SK-MEL-5 (cell line): Measurements from ENCODE around the gene ATXN7. TPM values are rescaled to one million over a fixed set of nuclear protein-coding genes. Genes with fewer than 3 reads are reported as not detected.

Experiments
- DNase-seq: peaks from one replicate; pipeline ENCODE4 v3.0.0-alpha.2; 2016; ENCODE audit warnings: low read depth, low spot score
- in situ Hi-C: cut with HindIII; loops from 2 replicates; pipeline ENCODE4 v1.10.0; 2016; ENCODE audit warnings: low sequenced_read_pairs, high pct_unique_total_duplicates, low pct_unique_long_range_greater_than_20kb
- small RNA-seq, 2 experiments: library from RNA; depleted of rRNA; stranded (forward); fragments of <200 nt; gene quantifications; one replicate each; pipeline ENCODE3, GENCODE V24; 2014
- total RNA-seq: library from RNA; depleted of rRNA; stranded (reverse); fragments of >200 nt; shearing (Covaris generic); gene quantifications from 2 replicates; pipeline ENCODE4 v1.2.3, GENCODE V29; 2014; rRNA removed

ATXN7 gene
- total RNA-seq, 1 experiment from 2014 or later = 5.8 TPM

GRCh38 chr3:64039981-64040733 lies 176.5 kb downstream of the ATXN7 start:
- no peak for DNase-seq
- in situ Hi-C loops = loop anchor here (25.0 kb wide), 1 partner anchor 147 kb away; no protein-coding TSS in a partner anchor

- in situ Hi-C loops = loop anchor here (25.0 kb wide), 1 partner anchor 144 kb away; no protein-coding TSS in a partner anchor
- no peak for DNase-seq
Observed at GRCh38 chr3:64042952-64043351, 179.3 kb downstream of the ATXN7 start.

- DNase-seq = no peak
- in situ Hi-C loops = loop anchor here (25.0 kb wide), 1 partner anchor 141 kb away; no protein-coding TSS in a partner anchor
Observed at GRCh38 chr3:64046592-64046991, 182.9 kb downstream of the ATXN7 start.

- in situ Hi-C loops = loop anchor here (25.0 kb wide), 1 partner anchor 140 kb away; no protein-coding TSS in a partner anchor
- DNase-seq = no peak
Observed at GRCh38 chr3:64046996-64047594, 183.4 kb downstream of the ATXN7 start.

- no peak for DNase-seq
- in situ Hi-C loops = loop anchor here (25.0 kb wide), 1 partner anchor 140 kb away; no protein-coding TSS in a partner anchor
Observed at GRCh38 chr3:64047787-64048186, 184.1 kb downstream of the ATXN7 start.

- in situ Hi-C loops = loop anchor here (25.0 kb wide), 1 partner anchor 139 kb away; no protein-coding TSS in a partner anchor
- peak; percentile 15 for DNase-seq
Observed at GRCh38 chr3:64048631-64049061, 185.0 kb downstream of the ATXN7 start.

GRCh38 chr3:64049136-64049535 lies 185.5 kb downstream of the ATXN7 start:
- in situ Hi-C loops = loop anchor here (25.0 kb wide), 1 partner anchor 138 kb away; no protein-coding TSS in a partner anchor

GRCh38 chr3:64049832-64050231 lies 186.2 kb downstream of the ATXN7 start:
- DNase-seq = no peak
- in situ Hi-C loops = loop anchor here (25.0 kb wide), 1 partner anchor 137 kb away; no protein-coding TSS in a partner anchor

More at GRCh38 chr3:64049136-64049535, 185.5 kb downstream of the ATXN7 start:
- DNase-seq = no peak

Small RNAs within 50 kb of the gene (small RNA-seq; reads per million reads assigned to genes)
- gene SCAANT1 = 0 reads per million in 2 experiments

Other genes starting within 250 kb of the ATXN7 start
- not detected in 2 replicates for gene SNTN, start 211.2 kb upstream of the ATXN7 start, total RNA-seq
- not detected in 2 replicates for gene C3orf49, start 44.6 kb upstream of the ATXN7 start, total RNA-seq
- gene THOC7, start 62 bp upstream of the ATXN7 start, total RNA-seq = 105 and 109 TPM in 2 replicates
- gene SCAANT1, start 48.5 kb downstream of the ATXN7 start, total RNA-seq = not detected in 2 replicates
- 108 and 129 TPM in 2 replicates for gene PSMD6, start 159.6 kb downstream of the ATXN7 start, total RNA-seq